ENCODE measurements around the gene DNM3. TPM values are rescaled to one million over a fixed set of nuclear protein-coding genes. Genes with fewer than 3 reads are reported as not detected.

The DNM3 gene
- total RNA-seq, 1 experiment from 2014 or later, result 2.7 TPM

- H3K27ac ChIP-seq (ENCODE audit: insufficient read length, low read depth, low read length), result no peak overlapping the region
- H3K4ac ChIP-seq (ENCODE audit: low read depth, low read length), result no peak overlapping the region
- no peak overlapping the region for H2BK20ac ChIP-seq (ENCODE audit: low read depth, low read length, poor library complexity, severe bottlenecking)
- H3K4me2 ChIP-seq (ENCODE audit: insufficient read depth, insufficient read length, low read length), result no peak overlapping the region
- no peak overlapping the region for H2BK5ac ChIP-seq (ENCODE audit: insufficient read length, low read length)
- no peak overlapping the region for H2BK15ac ChIP-seq (ENCODE audit: low read depth, low read length)
- Mint-ChIP-seq H3K4me3 (no peak overlapping the region), H3K27me3 (ENCODE audit: low read depth) (no peaks in the 10 kb centered on the region), H3K4me1 (peaks cover 2 to 3% of the 10 kb centered on the region in 2 experiments; a peak in 1 of 4 replicates), H3K27ac (no peak overlapping the region), H3K9me3 (no peaks in the 10 kb centered on the region), H3K36me3 (ENCODE audit: insufficient read depth in 1 of 3, low read depth in 3 of 3) (no peaks in the 10 kb centered on the region; a peak in 1 of 7 replicates)
- no peaks in the 10 kb centered on the region for H3K23me2 ChIP-seq (ENCODE audit: insufficient read length, low read depth, low read length, poor library complexity, severe bottlenecking)
- DNase-seq, result no peak
- no peaks in the 10 kb centered on the region for H3K79me2 ChIP-seq (ENCODE audit: insufficient read depth, low read length)
- H4K20me1 ChIP-seq (ENCODE audit: control insufficient read depth, insufficient read depth, insufficient read length), result no peaks in the 10 kb centered on the region
- H2AFZ ChIP-seq (ENCODE audit: low read length), result no peak overlapping the region
- no peak overlapping the region for H4K91ac ChIP-seq (ENCODE audit: insufficient read length, low read depth, low read length)
- no peaks in the 10 kb centered on the region for H3K4me1 ChIP-seq (ENCODE audit: insufficient read depth, low read length)
- H3K9me3 ChIP-seq (ENCODE audit: control insufficient read depth, low read depth, low read length), result no peaks in the 10 kb centered on the region
- no peak overlapping the region for H3K14ac ChIP-seq (ENCODE audit: insufficient read depth, low read length)
- H3K27me3 ChIP-seq (ENCODE audit: insufficient read depth, low read length), result no peaks in the 10 kb centered on the region
- H2BK12ac ChIP-seq (ENCODE audit: insufficient read length, low read depth, low read length), result no peak overlapping the region
- H3K18ac ChIP-seq (ENCODE audit: insufficient read length, low read depth, low read length), result no peak overlapping the region
- H3T11ph ChIP-seq (ENCODE audit: low read length), result no peak overlapping the region
- no peak overlapping the region for H2BK120ac ChIP-seq (ENCODE audit: low read depth, low read length, poor library complexity, severe bottlenecking)
- no peak for TF ChIP-seq CTCF (conservative IDR thresholded peaks at IDR 0.05)
- no peak overlapping the region for H3K56ac ChIP-seq (ENCODE audit: insufficient read length, low read depth, low read length)
- no peak overlapping the region for H3K23ac ChIP-seq (ENCODE audit: insufficient read length, low read depth, low read length)
- no peak overlapping the region for H4K8ac ChIP-seq (replicated peaks; ENCODE audit: insufficient read length, low read depth, low read length)
- whole genome bisulfite sequencing (ENCODE audit: extremely low coverage, insufficient read length, low lambda C conversion rate), result no CpG with 5 or more reads among the region's 4 CpGs
- no peak overlapping the region for H4K5ac ChIP-seq (ENCODE audit: insufficient read length, low read depth, low read length)
- H3K79me1 ChIP-seq (ENCODE audit: insufficient read depth, low read depth, low read length, poor library complexity, severe bottlenecking), result no peaks in the 10 kb centered on the region
- H3K9ac ChIP-seq (ENCODE audit: extremely low read depth, insufficient read length, low read length), result no peak overlapping the region
- no peak overlapping the region for H2AK5ac ChIP-seq (ENCODE audit: insufficient read length, low read length)
Observed at GRCh38 chr1:171863531-171863930, 22.2 kb downstream of the DNM3 start.
